Cardiac ventricle fibroblast (primary cell): ENCODE results near the gene PCDHGA2. TPM values are rescaled to one million over a fixed set of nuclear protein-coding genes. Genes with fewer than 3 reads are reported as not detected.

Experiments
- total RNA-seq: library from RNA; depleted of rRNA; stranded (reverse); fragments of >200 nt; gene quantifications from 2 replicates; pipeline ENCODE4 v1.2.3, GENCODE V29; 2015

The PCDHGA2 gene
- 3.5 and 5.2 TPM in 2 replicates for total RNA-seq

DNA sequence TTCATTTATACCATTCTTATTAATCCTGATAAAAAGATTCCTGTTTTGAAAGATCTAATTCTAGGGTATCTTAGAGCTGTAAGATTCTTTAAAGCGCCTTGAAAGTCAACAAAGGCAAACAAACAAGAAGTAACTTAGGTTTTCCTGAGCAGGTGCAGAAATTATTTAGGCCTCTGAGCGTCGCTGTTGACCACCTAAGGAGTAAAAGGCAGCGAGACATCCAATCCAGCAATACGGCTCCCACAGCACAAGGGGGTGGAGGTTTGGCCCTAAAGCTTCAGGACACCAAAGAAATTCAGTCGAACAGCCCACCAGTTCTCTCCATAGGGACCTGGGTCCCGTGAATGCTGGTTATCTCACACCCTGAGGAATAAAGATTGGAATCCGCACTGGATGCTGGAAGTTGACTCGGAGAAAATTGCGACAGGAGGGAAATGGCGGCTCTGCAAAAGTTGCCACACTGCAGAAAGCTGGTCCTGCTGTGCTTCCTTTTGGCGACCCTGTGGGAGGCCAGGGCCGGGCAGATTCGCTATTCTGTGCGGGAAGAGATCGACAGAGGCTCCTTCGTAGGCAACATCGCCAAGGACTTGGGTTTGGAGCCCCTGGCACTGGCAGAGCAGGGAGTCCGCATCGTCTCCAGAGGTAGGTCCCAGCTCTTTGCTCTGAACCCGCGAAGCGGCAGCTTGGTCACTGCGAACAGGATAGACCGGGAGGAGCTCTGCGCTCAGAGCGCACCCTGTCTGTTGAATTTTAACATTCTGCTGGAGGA, at the start of gene PCDHGA2:
Gene PCDHGA2, plus strand, starts transcription at position 223 of the 769 bp plus-strand sequence.

DNA sequence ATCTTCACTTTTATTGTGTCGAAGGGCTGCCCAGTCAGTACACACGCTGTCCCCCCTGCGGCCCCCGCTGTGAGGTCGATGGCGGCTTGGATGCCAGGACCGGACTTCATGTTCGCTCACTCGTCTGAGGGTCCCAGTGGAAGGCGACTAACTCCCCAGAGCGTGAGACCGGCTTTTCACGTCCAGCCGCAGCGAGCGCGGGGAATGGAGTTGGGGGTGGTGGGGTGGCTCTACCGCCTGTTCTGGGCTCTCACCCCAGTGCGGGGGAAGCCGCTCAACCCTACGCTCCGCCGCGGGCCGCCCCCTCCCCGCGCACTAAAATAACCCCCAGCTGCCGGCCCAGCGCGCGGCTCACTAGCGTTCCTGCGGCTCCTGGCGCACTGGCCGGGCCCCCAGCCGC, 34.8 kb upstream of the PCDHGA2 start, which contains the start of gene SLC25A2:
Gene SLC25A2, minus strand, starts transcription at position 294 of the 400 bp plus-strand sequence. Its CDS starts 184 bp downstream, at position 110.

DNA sequence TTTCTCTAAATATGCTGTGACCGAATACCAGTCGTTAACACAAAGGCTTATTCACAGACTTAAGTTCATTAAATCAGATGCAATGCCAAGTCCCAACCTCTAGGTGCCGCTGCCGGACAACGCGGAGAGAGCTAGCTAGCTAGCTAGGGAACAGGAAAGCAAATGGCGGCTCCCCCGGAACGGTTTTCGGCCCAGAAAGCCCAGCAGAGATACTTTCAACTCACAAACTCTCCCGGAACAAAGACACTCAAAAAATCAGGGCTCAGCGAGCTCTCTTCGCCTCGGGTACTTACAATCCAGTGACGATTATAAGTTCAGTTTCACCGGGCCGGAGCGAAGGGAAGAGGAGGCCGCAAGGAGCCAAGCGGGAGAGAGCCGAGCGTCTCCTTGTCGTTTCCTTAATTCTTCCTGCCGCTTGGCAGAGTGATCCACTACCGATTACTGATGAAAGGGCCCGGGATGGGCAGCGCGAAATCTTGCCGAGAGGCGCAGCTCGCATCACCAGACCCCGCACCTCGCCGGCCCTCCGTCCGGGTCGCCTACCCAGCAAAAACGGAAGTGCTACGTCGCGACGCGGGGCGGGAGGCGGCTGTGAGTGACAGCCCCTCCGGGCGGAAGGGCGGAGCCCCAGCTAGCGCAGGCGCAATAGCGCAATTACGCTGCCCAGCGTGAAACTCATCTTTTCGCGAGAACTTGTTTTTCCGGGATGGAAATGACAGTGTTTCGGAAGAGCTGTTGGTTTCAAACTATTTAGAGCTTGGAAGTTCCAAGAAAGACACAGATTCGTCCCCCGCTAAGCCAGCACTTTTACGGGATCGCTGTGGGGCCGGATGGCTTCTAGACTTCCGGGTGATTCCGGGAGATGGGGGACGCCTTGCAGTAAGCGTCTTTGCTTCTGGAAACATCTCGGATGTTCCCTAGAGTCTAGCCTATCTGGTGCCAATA, 18.1 kb upstream of the PCDHGA2 start, which contains the start of gene TAF7:
Gene TAF7, minus strand, starts transcription at position 560 of the 945 bp plus-strand sequence. CDS start 740 bp downstream, outside the sequence.

DNA sequence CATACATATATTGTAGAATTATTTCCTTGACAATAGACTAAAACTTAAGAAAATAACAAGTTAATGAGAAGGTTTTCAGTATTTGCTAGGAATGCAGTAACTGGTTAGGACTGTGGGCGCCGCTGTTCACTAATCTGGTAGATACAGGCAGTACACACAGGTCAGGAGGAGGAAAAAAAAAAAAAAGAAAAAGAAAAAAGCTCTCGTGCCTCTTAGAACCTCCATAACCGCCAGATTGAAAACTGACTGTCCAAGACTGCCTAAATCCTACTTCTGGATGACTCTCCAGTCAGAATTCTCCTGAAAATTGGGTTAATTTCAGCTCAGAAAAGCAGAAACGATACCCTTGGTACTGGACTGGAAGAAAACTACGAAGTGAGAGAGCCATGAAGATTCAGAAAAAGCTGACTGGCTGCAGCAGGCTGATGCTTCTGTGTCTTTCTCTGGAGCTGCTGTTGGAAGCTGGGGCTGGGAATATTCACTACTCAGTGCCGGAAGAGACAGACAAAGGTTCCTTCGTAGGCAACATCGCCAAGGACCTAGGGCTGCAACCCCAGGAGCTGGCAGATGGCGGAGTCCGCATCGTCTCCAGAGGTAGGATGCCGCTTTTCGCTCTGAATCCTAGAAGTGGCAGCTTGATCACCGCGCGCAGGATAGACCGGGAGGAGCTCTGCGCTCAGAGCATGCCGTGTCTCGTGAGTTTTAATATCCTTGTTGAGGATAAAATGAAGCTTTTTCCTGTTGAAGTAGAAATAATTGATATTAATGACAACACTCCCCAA, 8.1 kb upstream of the PCDHGA2 start, which contains the start of gene PCDHGA1:
Gene PCDHGA1, plus strand, starts transcription at position 216 of the 782 bp plus-strand sequence.

DNA sequence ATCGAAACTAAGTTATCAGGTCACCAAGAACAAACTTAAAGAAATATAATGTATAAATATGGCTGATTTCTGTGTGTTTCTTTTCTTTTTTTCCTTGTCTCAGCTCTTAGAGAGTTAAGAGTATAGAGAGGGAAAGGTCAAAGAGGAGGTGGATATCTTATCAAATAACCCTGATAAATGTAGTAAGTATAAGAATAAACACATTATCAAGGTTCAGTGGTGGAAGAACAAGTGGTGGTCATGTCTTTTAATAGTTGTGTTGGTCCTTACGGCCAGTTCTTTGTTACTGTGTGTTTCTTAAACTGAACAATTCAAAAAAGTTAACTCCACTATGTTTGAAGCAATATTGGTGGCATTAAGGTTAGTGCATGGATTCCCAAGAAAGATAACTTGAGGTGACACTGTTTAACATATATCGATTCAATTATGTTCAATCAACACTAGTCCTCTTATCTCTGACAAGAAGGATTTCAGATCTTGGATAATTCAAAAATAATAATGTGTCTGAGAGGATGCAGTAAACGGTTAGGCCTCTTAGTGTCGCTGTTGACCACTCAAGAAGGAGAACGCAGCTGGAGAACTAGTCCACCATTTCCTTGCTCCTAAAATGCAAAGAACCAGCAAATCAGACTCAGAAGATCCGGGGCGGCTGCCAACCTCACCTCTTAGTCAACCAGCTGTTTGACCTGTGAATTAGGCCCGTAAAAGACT, 4.8 kb downstream of the PCDHGA2 start, which contains the start of gene PCDHGA3:
Gene PCDHGA3, plus strand, starts transcription at position 588 of the 711 bp plus-strand sequence. CDS start 205 bp downstream, outside the sequence.

DNA sequence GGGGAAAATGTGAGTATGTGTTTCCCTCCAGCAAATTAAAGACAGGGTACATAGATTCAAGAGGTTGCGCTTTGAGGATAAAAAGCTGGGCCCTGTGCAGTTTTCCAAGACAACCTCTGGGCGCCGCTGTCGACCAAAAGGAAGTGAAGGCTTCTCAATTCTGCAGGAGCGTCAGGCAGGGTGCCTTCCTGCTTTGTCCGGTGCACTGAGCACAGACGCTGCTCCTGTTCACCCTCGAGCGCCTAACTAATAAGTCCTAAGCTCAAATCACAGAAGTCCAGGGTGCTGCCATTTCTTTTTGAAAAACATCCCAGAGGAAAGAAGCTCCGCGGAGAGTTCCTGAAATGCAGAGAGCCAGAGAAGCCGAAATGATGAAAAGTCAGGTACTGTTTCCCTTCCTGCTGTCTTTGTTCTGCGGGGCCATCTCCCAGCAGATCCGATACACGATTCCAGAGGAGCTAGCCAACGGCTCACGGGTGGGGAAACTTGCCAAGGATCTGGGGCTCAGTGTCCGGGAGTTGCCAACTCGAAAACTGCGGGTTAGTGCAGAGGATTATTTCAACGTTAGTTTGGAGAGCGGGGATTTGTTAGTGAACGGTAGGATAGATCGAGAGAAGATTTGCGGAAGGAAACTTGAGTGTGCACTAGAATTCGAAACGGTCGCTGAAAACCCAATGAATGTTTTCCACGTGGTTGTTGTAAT, 11.5 kb downstream of the PCDHGA2 start, which contains the start of gene PCDHGB1:
Gene PCDHGB1, plus strand, starts transcription at position 183 of the 703 bp plus-strand sequence. Its CDS starts 162 bp downstream, at position 345.

GRCh38 chr5:141354900-141355469, 16.4 kb downstream of the PCDHGA2 start, which contains the start of gene PCDHGA4:
Gene PCDHGA4 (plus strand): TSS chr5:141355021. CDS start chr5:141355108, 87 bp downstream.

GRCh38 chr5:141359790-141360426, 21.3 kb downstream of the PCDHGA2 start, which contains the start of gene PCDHGB2:
Gene PCDHGB2 (plus strand): TSS chr5:141359994. CDS start chr5:141360136, 142 bp downstream.

DNA sequence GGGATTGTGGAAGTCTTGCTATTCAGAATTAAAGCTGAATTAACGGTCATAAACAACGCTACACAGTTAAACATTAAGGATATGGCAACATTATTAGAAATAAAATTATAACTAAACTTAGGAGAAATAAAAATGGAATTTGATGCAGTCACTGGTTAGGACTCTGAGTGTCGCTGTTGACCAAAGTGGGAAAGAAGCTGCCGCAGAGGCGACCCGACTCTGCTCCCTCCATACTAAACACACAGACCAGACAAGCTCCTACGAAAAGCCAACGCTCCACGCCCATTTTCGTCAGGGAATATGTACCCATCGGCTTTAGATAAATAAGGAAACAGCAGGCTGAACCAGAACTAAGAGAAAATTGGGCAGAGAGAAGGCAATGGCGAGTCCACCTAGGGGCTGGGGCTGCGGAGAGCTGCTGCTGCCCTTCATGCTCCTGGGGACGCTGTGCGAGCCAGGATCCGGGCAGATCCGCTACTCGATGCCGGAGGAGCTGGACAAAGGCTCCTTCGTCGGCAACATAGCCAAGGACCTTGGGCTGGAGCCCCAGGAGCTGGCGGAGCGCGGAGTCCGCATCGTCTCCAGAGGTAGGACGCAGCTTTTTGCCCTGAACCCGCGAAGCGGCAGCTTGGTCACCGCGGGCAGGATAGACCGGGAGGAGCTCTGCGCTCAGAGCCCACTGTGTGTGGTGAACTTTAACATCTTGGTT, 25.5 kb downstream of the PCDHGA2 start, which contains the start of gene PCDHGA5:
Gene PCDHGA5, plus strand, starts transcription at position 211 of the 709 bp plus-strand sequence. Its CDS starts 169 bp downstream, at position 380.

GRCh38 chr5:141369994-141370848, 31.7 kb downstream of the PCDHGA2 start, which contains the start of gene PCDHGB3:
Gene PCDHGB3 (plus strand): TSS chr5:141370242. CDS start chr5:141370395, 153 bp downstream.

DNA sequence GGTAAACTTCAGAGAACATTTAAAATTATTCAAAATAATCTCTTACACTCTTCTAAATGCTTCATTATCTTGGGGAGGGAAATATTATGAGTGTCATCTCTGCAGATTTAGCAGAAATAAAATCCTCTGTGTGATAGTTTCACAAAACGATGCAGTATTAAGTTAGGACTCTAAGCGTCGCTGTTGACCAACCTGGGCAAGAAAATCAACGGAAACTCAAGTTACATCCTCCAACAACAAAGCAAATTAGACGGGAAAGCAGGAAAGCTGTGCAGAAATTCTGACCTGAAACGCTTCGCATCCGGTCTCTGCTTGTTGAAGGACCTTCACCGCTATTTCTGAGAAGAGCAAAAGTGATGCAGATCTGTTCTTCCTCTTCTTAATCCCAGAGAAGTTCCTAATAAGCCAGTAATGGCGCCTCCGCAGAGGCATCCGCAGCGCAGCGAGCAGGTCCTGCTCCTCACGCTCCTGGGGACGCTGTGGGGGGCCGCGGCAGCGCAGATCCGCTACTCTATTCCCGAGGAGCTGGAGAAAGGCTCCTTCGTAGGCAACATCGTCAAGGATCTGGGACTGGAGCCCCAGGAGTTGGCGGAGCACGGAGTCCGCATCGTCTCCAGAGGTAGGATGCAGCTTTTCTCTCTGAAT, 35.2 kb downstream of the PCDHGA2 start, which contains the start of gene PCDHGA6:
Gene PCDHGA6, plus strand, starts transcription at position 219 of the 645 bp plus-strand sequence. Its CDS starts 193 bp downstream, at position 412.

GRCh38 chr5:141382469-141383294, 44.1 kb downstream of the PCDHGA2 start, which contains the start of gene PCDHGA7:
Gene PCDHGA7 (plus strand): TSS chr5:141382742. CDS start chr5:141382900, 158 bp downstream.

DNA sequence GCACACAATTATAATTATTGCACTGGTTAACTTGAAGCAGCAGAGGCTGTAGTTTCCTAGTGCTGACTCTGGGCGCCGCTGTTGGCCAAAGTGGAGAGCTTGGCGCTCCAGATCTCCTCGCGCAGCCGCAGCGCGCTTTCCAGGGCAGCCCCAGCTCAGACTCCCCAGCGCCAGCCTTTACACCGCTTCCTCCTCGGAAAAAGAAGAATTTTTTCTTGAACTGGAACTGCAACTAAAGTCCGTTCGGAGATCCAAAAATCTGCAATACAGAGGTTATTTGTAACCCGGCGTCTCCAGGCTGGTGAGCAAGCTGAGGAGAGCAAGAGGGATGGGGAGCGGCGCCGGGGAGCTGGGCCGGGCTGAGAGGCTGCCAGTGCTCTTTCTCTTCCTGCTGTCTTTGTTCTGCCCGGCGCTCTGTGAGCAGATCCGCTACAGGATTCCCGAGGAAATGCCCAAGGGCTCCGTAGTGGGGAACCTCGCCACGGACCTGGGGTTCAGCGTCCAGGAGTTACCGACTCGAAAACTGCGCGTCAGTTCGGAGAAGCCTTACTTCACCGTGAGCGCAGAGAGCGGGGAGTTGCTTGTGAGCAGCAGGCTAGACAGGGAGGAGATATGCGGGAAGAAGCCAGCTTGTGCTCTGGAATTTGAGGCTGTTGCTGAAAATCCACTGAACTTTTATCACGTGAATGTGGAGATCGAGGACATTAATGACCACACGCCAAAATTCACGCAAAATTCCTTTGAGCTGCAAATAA, 49.2 kb downstream of the PCDHGA2 start, which contains the start of gene PCDHGB4:
Gene PCDHGB4, plus strand, starts transcription at position 142 of the 755 bp plus-strand sequence. Its CDS starts 187 bp downstream, at position 329.

GRCh38 chr5:141392429-141393198, 54.1 kb downstream of the PCDHGA2 start, which contains the start of gene PCDHGA8:
Gene PCDHGA8 (plus strand): TSS chr5:141392633. CDS start chr5:141392814, 181 bp downstream.

